GM12865 (cell line): Measurements from ENCODE around the gene CSF1R.
"Not testable (repeated sequence)": the region's sequence is repeated elsewhere in the genome, so short reads cannot be mapped to it uniquely, and the experiment has no call there.

Experiments used
- DNase-seq: peaks from one replicate; pipeline ENCODE4 v3.0.0; 2010; ENCODE audit warnings: low read depth
- H3K4me3 ChIP-seq: 2 replicates; pipeline ENCODE4 v1.5.1; 2011; ENCODE audit warnings: mild to moderate bottlenecking, low read depth, low read length, control low read depth
- TF ChIP-seq, protein P1 (sequence below): IDR thresholded peaks from 2 replicates; pipeline ENCODE4 v1.5.1; 2011; ENCODE audit warnings: low read length, control low read depth, low read depth, inconsistent platforms; ENCODE audit not compliant: insufficient read depth; ENCODE audit errors: missing control alignments

Gene CSF1R

DNA sequence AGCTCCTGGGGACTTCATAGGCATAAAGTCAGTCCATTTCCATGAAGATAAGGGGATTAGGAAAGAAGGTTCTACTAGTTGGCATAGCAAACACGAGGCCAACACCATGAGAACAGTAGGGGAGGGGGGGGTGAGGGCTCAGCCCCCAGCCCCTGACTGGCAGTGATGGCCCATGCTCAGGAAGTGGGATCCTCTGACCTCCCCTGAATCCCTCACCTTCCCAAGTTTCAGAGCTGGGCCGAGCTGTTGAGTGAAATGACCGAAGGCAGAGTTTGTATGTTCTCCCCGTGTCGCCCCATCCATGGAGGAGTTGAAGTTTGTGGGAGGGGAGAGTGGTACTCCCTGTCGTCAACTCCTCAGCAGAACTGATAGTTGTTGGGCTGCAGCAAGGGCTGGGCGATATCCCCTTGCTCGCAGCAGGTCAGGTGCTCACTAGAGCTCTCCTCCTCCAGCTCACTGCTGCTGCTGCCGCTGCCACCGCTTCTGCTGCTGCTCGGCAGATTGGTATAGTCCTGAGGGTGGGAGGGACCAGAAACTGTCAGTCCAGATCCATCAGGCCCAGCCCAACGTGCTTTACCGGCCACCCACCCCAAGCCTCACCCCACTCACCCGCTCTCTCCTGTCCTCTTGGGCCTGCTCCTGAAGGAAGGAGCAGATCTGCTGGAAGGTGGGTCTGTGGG lies 32.5 kb downstream of the CSF1R start:
- no peak for DNase-seq
- TF ChIP-seq, protein P1, sequence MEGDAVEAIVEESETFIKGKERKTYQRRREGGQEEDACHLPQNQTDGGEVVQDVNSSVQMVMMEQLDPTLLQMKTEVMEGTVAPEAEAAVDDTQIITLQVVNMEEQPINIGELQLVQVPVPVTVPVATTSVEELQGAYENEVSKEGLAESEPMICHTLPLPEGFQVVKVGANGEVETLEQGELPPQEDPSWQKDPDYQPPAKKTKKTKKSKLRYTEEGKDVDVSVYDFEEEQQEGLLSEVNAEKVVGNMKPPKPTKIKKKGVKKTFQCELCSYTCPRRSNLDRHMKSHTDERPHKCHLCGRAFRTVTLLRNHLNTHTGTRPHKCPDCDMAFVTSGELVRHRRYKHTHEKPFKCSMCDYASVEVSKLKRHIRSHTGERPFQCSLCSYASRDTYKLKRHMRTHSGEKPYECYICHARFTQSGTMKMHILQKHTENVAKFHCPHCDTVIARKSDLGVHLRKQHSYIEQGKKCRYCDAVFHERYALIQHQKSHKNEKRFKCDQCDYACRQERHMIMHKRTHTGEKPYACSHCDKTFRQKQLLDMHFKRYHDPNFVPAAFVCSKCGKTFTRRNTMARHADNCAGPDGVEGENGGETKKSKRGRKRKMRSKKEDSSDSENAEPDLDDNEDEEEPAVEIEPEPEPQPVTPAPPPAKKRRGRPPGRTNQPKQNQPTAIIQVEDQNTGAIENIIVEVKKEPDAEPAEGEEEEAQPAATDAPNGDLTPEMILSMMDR: no peak

DNA sequence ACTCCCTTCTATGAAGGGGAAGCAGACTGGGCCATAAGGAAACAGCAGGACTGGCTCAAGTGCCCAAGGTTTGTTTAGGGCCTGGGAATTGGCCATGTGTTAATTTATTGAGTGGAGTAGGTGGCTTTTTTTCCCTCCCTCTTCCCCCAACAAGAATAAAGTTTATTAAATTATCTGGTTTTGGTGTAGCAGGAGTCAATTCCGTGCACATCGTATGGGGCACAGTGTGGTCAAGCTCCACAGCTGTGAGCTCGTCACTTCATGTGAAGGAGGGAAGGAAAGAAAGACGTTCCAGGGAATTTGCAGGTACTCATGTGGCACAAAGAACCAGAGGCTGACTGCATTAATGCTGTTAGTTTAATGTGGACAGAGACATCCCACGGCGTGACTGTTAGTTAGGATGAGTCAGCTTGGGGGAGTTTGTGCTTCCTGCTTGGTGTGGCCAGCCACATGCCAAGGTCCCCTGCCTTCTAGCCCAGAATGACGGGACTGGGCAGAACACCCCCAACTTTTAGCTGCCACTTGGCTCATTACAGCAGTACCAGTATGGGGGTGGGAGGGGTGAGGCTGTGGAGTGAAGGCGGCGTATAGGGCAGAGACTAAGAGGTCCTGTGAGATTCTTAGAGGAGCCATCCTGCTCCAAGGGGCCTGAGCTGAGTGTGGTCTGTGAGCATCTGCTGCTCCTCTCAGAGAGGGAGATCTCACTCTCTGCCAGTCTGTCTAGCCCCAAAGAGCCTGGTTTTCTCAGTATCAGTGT lies 33.2 kb downstream of the CSF1R start:
- TF ChIP-seq, protein P1: no peak
- H3K4me3 ChIP-seq: no peak overlapping the region
- no peak for DNase-seq

More for the DNA sequence above, 32.5 kb downstream of the CSF1R start:
- H3K4me3 ChIP-seq: no peak overlapping the region

DNA sequence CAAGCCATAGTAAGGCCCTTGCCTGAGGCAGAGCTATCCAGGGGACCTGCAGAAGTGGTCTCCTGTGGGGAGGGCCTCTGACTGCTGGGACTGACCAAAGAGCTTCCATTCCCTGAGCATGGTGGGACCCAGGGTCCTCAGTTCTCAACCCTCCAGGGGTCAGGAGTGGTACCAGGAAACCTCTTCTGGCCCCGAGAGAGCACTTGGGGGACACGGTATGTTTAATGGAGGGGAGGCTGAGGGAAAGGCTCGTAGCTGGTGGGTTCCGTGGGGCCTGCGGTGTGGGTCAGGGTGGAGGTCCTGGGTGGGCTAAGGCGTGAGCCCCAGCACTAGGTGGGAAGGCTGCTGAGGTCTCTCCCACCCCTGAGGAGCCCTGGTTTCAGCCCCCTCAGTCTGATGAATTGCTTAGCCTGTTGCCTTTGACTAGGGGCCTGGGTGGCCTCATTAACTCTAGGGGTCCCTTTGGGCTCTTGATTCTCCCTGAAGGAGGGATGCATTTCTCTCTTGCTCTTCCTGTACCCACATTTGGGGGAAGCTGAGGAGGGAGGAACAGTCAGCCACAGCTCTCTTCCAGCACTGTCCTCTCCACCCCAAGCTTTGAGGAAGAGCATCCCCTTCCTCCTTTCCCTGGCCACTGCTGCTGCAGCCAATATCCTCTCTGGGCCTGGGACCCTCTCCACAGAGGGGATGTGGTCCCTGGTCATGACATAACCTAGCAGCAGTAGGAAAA lies 34.0 kb downstream of the CSF1R start:
- TF ChIP-seq, protein P1: no peak
- no peak overlapping the region for H3K4me3 ChIP-seq
- no peak for DNase-seq

DNA sequence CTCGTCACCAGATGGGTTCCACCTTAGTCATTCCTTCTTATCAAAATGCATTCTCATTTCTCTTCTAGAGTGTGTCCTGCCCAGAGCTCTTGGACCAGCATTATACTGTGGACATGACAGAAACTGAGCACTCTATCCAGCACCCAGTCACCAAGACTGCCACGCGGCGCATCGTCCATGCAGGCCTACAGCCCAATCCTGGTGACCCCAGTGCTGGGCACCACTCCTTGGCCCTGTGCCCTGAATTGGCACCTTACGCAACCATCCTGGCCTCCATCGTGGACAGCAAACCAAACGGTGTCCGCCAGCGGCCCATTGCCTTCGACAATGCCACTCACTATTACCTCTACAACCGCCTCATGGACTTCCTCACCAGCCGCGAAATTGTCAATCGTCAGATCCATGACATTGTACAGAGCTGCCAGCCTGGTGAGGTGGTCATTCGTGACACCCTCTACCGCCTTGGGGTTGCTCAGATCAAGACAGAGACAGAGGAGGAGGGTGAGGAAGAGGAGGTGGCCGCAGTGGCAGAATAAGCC lies 34.6 kb downstream of the CSF1R start:
- H3K4me3 ChIP-seq: no peak overlapping the region
- TF ChIP-seq, protein P1: no peak
- no peak for DNase-seq

DNA sequence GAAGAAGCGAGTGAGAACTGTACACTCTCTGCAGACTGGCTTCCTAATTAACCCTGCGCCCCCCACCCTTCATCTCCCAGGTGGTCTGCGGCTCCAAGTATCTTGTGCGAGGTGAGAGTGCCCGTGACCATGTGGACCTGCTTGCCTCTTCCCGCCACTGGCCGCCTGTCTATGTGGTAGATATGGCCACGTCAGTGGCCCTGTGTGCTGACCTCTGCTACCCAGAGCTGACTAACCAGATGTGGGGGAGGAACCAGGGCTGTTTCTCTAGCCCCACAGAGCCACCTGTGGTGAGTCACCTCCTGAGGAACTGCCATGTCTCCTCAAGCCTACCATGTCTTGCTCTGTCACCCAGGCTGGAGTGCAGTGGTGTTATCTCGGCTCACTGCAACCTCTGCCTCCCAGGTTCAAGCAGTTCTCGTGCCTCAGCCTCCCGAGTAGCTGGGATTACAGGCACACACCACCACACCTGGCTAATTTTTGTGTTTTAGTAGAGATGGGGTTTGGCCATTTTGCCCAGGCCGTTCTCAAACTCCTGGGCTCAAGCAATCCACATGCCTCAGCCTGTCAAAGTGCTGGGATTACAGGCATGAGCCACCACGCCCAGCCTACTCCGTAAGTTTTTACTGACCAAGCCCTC lies 36.1 kb downstream of the CSF1R start:
- DNase-seq, H3K4me3 ChIP-seq: not testable (repeated sequence)

DNA sequence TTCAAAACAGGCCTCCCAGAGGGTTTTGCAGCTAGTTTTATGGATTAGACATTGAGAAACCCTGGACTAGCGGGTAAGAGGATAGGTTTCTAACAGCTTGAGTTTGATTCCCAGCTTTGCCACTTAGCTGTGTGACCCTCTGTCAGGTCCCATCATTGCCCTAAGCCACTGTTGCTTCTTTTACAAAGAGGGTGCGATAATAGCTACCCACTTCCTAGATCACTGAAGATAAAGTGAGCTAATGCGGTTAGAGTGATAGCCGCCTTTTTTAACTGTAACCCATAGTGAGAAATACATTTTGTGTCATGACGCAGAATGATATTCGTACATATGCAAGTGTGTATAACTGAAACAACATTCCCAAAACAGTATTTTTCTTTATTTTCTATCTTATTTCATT lies 40.3 kb downstream of the CSF1R start:
- TF ChIP-seq, protein P1: no peak
- no peak overlapping the region for H3K4me3 ChIP-seq
- DNase-seq: no peak
